ENCODE data around the gene SERPINE3.

GRCh38 chr13:51341791-51342190 lies 2.3 kb downstream of the SERPINE3 start:
- no peak for TF ChIP-seq NANOG (IDR thresholded peaks at IDR 0.05; ENCODE audit: borderline replicate concordance)
- no peak for TF ChIP-seq CTCF (conservative IDR thresholded peaks at IDR 0.05; ENCODE audit: low read depth in 2 of 2)
- no peak for TF ChIP-seq REST (IDR thresholded peaks at IDR 0.05; ENCODE audit: unreplicated experiment)
- TF ChIP-seq ZNF331 (CRISPR knock-in tag; IDR thresholded peaks at IDR 0.05; ENCODE audit: low read depth): no peak
- TF ChIP-seq EZH2 (IDR thresholded peaks at IDR 0.05; ENCODE audit: low read depth, unreplicated experiment): no peak
- no peak for TF ChIP-seq POLR2AphosphoS5 (IDR thresholded peaks at IDR 0.05; ENCODE audit: low read depth)
- no peak for TF ChIP-seq EZH2phosphoT487 (IDR thresholded peaks at IDR 0.05; ENCODE audit: unreplicated experiment)
- TF ChIP-seq CREB1 (CRISPR knock-in tag; IDR thresholded peaks at IDR 0.05; ENCODE audit: low read depth): no peak
- TF ChIP-seq ETS1 (IDR thresholded peaks at IDR 0.05): no peak
- TF ChIP-seq ZNF462 (CRISPR knock-in tag; IDR thresholded peaks at IDR 0.05): no peak
